ENCODE data around the gene RAB42. TPM values are rescaled to one million over a fixed set of nuclear protein-coding genes. Genes with fewer than 3 reads are reported as not detected.
"Not testable (repeated sequence)": the region's sequence is repeated elsewhere in the genome, so short reads cannot be mapped to it uniquely, and the experiment has no call there.

RAB42 gene
- total RNA-seq, 3 donors from 2014 or later = 3.5 to 5.9 (median 3.8) TPM

DNA sequence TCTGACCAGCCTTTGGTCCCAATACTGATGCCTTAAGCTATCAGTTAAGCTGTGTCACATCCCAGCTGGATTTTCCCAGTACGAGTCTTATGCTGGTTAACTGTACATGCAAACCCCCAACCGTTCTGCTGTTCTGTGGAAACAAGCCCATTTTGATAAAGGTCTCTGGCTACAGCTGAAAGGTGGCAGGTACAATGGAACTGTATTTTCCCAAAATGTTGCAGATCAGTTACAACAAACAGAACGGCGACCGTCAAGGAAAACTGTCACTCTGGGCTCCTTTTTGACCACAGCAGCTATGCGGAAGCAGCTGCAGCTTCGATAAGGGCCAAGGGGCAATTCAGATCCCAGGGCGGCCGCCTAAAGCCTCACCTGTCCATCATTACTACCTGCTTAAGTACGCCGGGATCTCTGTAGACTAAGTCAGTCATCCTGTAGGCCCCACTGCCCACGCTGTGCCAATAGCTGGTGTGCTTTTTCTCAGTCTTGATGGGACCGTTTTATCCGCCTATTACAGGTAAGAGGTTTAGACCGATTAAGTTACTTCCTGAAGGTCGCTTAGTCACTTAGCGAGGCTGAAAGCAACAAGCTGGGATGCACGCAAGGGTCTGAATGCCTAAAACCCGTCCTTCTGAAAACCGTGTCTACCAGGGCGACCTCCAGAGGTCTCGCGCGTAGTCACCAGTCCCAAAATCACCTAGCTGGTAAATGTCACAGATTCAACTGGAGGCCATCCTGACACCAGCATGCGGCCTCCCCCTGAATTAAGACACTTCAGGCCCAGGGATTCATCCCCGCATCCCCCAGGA lies 11.1 kb upstream of the RAB42 start:
- peak overlapping the region; percentile 76 for H3K4me3 ChIP-seq
- no peaks in the 10 kb centered on the region for H3K36me3 ChIP-seq (ENCODE audit: low read depth)
- DNase-seq = peak; percentile 67 to 75 (median 73)
- no peaks in the 10 kb centered on the region for H3K9me3 ChIP-seq
- TF ChIP-seq, protein P1, sequence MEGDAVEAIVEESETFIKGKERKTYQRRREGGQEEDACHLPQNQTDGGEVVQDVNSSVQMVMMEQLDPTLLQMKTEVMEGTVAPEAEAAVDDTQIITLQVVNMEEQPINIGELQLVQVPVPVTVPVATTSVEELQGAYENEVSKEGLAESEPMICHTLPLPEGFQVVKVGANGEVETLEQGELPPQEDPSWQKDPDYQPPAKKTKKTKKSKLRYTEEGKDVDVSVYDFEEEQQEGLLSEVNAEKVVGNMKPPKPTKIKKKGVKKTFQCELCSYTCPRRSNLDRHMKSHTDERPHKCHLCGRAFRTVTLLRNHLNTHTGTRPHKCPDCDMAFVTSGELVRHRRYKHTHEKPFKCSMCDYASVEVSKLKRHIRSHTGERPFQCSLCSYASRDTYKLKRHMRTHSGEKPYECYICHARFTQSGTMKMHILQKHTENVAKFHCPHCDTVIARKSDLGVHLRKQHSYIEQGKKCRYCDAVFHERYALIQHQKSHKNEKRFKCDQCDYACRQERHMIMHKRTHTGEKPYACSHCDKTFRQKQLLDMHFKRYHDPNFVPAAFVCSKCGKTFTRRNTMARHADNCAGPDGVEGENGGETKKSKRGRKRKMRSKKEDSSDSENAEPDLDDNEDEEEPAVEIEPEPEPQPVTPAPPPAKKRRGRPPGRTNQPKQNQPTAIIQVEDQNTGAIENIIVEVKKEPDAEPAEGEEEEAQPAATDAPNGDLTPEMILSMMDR (IDR thresholded peaks at IDR 0.05) = no peak
- peak; percentile 54 for ATAC-seq
- H3K4me1 ChIP-seq (ENCODE audit: low read depth) = peaks cover 13% of the 10 kb centered on the region
- intact Hi-C loops (cut with DNase I, micrococcal nuclease) = no loop called here

DNA sequence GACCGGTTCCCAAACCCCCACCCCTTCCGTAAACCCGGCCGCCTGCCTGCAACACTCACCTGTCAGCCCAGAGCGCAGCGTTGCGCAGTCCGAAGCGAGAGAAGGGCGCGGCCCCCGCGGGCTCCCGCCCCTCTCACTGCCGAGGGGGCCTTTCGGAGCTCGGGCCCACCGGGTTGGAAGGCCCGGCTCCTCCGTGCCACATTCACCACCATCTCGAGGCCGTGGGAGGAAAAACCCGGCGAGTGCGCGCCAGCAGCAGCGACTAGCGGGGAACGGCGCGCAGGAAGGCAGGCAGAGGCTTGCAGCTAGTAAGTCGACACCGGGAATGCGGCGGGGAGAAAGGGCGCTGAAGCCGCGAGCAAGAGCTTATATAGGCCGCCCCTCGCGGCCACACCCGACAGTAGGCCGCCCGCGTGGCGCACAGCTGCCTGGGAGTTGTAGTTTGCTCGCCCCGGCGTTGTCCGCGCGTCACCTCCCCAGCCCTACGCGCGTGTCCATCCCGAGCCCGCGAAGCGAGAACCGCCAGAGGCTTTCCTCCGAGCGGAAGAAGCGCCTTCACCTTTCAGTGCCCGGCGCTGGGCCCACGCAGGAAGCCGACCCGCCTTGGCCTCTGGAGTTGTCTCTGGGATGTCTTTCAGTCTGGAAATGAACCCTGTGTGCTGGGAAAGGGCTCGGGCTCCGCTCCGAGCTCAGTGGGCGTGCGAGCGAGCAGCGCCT lies 10.4 kb upstream of the RAB42 start:
- Histone ChIP-seq H3K36me3 (ENCODE audit: low read depth) (no peaks in the 10 kb centered on the region), H3K4me3 (peak overlapping the region; percentile 76), H3K9me3 (no peaks in the 10 kb centered on the region), H3K4me1 (ENCODE audit: low read depth) (peaks cover 13% of the 10 kb centered on the region)
- ATAC-seq = peak; percentile 97
- TF ChIP-seq, protein P1 (IDR thresholded peaks at IDR 0.05) = no peak
- intact Hi-C loops (cut with DNase I, micrococcal nuclease) = no loop called here
- peak; percentile 95 to 98 (median 96) for DNase-seq

DNA sequence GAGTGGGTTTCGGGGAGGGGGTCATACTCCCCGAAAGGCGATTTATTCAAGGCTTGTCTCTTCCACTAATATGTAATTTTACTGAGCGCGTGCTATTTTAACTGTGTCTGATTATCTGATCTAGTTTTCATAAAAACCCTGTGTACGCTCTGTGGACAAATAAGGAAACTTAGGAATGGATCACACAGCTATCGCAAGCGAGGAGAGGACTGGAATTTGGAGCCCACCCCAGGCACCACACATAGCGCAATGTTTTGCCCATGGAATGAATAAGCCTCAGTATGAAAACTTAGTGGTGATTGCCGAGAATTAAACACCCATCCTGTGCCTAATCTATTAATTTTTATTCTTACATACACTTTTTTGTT lies 9.8 kb upstream of the RAB42 start:
- ATAC-seq = peak; percentile 26
- intact Hi-C loops (cut with DNase I, micrococcal nuclease) = no loop called here
- no peaks in the 10 kb centered on the region for H3K36me3 ChIP-seq (ENCODE audit: low read depth)
- peak overlapping the region; percentile 76 for H3K4me3 ChIP-seq
- peaks cover 13% of the 10 kb centered on the region for H3K4me1 ChIP-seq (ENCODE audit: low read depth)
- H3K9me3 ChIP-seq = no peaks in the 10 kb centered on the region
- no peak for DNase-seq
- TF ChIP-seq, protein P1 (IDR thresholded peaks at IDR 0.05) = no peak

DNA sequence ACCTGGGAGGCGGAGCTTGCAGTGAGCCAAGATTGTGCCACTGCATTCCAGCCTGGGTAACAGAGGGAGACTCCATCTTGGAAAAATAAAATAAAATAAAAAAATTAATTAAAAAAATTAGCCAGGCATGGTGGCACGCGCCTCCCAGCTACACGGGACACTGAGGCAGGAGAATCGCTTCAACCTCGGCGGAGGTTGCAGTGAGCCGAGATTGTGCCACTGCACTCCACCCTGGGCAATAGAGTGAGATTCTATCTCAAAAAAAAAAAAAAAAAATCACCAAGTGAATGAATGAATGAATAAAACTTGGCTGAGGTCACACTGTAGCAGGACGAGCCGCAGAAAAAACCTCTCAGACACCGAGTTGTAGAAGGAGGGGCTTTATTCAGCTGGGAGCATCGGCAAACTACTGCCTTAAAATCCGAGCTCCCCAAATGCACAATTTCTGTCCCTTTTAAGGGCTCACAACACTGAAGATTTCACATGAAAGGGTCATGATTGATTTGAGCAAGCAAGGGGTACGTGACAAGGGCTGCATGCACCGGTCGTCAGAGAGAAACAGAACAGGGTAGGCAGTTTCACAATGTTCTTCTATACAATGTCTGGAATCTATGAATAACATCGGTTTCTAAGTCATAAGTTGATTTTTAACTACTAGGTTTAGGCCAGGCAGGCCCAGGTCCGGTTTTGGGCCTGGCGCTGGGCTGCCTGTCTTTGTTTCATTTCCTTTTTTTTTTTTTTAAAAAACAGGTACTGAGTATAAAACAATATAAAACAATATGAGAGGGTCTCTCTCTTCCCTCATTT lies 5.3 kb upstream of the RAB42 start:
- H3K4me3 ChIP-seq; DNase-seq; H3K4me1 ChIP-seq (ENCODE audit: low read depth); ATAC-seq; intact Hi-C loops (cut with DNase I, micrococcal nuclease); H3K36me3 ChIP-seq (ENCODE audit: low read depth); H3K9me3 ChIP-seq: not testable (repeated sequence)

DNA sequence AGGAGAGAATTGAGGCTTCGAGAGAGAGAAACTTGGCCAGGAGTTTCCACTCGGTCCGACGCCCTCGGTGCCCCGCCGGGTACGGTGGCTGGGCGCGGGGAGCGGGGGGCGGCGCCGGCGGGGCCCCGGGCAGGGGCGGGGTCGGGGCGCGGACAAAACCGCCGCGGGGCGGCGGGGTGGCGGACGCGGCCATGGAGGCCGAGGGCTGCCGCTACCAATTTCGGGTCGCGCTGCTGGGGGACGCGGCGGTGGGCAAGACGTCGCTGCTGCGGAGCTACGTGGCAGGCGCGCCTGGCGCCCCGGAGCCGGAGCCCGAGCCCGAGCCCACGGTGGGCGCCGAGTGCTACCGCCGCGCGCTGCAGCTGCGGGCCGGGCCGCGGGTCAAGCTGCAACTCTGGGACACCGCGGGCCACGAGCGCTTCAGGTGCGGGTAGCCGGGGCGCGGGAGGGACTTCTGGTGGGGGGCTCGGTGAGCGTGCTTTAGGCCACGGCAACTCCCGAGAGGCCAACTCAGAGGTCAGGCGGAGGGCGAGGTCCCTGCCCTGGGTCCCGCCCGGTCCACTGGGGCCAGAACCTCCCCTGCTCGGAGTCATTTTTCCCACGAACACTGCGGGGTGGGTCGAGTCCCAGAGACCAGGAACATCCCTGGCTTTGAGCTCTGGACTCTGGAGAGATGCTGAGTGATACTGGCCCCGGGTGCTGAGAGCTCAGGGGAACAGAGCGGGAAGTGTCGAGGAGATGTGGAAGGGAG lies 431 bp downstream of the RAB42 start:
- TF ChIP-seq, protein P1 (IDR thresholded peaks at IDR 0.05) = no peak
- Histone ChIP-seq H3K36me3 (ENCODE audit: low read depth) (no peaks in the 10 kb centered on the region), H3K4me1 (ENCODE audit: low read depth) (peaks cover 8% of the 10 kb centered on the region), H3K4me3 (peak overlapping the region; percentile 11), H3K9me3 (no peaks in the 10 kb centered on the region)
- intact Hi-C loops (cut with DNase I, micrococcal nuclease) = no loop called here
- DNase-seq (peak; percentile 23 to 58 (median 52)), ATAC-seq (peak; percentile 45)

DNA sequence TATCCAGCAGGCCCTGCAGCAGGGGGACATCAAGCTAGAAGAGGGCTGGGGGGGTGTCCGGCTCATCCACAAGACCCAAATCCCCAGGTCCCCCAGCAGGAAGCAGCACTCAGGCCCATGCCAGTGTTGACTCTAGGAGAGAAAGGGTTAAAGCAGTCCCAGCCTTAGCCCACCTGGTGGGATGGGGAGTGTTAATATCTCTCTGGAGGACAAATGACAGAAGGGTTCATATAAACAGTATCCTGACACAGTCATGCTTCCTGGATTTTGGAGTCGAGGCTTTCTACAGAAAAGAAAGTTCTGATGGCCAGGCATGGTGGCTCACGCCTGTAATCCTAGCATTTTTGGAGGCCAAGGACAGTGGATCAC lies 1.9 kb downstream of the RAB42 start:
- H3K9me3 ChIP-seq; ATAC-seq; H3K4me1 ChIP-seq (ENCODE audit: low read depth); H3K36me3 ChIP-seq (ENCODE audit: low read depth); H3K4me3 ChIP-seq; DNase-seq; intact Hi-C loops (cut with DNase I, micrococcal nuclease): not testable (repeated sequence)

DNA sequence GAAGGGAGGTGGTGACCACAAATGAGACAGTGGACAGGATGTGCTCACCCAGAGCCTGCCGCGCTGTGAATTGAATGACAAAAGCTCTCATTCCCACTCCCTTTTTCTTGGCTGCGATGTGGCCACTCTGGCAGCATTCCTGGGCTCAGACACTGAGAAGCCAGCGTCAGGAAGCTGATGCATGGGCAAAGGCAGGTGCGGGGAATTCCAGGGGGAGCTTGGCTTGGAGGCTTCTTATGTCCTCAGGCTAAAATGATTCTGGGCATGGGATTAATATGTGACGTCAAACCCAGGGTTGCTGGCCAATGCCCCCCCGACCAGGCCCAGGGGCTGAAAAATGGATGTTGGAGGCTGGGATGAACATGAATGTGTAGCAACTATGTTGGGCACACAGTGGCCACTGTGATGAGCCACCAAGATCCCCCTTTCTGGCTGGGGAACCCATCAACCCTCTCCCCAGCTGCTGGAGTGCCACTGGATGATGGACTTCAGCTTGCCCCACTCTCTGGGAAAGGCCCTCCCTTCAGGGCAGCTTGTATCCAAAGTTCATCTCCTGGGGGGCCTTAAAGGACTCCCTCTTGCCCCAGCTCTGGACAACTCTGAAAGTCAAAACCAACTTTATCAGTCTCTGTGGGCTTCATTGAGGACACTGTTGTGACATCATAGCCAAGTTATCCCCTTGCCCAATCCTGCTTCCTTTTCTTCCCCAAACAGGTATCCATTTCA lies 2.8 kb downstream of the RAB42 start:
- H3K36me3 ChIP-seq (ENCODE audit: low read depth); H3K9me3 ChIP-seq; intact Hi-C loops (cut with DNase I, micrococcal nuclease); ATAC-seq; DNase-seq; H3K4me1 ChIP-seq (ENCODE audit: low read depth); H3K4me3 ChIP-seq: not testable (repeated sequence)

Data from mucosa of descending colon (tissue), 3 donors.